22Rv1 (cell line): ENCODE results near the gene ACMSD.

Source experiments
- ZFX ChIP-seq: fragments of 450-650 bp; IDR thresholded peaks from 2 replicates; pipeline ENCODE4 v1.6.1; 2017; ENCODE audit warnings: antibody characterized with exemption, borderline replicate concordance
- TF ChIP-seq, protein P1 (sequence below): fragments of 450-650 bp; IDR thresholded peaks from 2 replicates; pipeline ENCODE4 v1.5.1; 2017; ENCODE audit warnings: mild to moderate bottlenecking

DNA sequence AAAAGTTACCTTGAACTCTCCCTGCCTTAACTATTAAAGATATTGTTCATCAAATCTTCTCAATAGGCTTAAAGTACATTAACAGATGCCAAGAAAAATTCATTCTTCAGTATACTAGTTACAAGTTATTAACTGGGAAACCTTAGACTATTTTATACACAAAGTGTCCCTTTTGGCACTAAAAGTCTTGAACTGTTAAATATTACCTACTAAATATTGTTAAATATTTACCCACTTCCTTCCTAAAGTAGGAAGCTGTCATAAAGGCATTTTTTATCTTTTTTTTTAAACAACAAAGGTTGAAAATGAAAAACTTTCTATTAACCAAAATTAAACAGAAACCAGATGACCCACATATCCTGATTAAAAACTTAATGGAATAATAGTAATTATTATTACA is 60.8 kb downstream of the ACMSD start:
- TF ChIP-seq, protein P1, sequence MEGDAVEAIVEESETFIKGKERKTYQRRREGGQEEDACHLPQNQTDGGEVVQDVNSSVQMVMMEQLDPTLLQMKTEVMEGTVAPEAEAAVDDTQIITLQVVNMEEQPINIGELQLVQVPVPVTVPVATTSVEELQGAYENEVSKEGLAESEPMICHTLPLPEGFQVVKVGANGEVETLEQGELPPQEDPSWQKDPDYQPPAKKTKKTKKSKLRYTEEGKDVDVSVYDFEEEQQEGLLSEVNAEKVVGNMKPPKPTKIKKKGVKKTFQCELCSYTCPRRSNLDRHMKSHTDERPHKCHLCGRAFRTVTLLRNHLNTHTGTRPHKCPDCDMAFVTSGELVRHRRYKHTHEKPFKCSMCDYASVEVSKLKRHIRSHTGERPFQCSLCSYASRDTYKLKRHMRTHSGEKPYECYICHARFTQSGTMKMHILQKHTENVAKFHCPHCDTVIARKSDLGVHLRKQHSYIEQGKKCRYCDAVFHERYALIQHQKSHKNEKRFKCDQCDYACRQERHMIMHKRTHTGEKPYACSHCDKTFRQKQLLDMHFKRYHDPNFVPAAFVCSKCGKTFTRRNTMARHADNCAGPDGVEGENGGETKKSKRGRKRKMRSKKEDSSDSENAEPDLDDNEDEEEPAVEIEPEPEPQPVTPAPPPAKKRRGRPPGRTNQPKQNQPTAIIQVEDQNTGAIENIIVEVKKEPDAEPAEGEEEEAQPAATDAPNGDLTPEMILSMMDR: no peak
- TF ChIP-seq ZFX: no peak
